Activated CD8-positive, alpha-beta T cell treated with anti-CD3 and anti-CD28 coated beads, Interleukin-2, amount 10 ng/mL, durations not matched to agents 7 days and 5 days (primary cell): Measurements from ENCODE around the gene SCAMP5. TPM values are rescaled to one million over a fixed set of nuclear protein-coding genes. Genes with fewer than 3 reads are reported as not detected.

Experiments
- ATAC-seq: fragments of 150-1000 bp; cut with Tn5 transposase; one replicate; pipeline ENCODE4 v1.10.0; 2021; ENCODE audit warnings: moderate library complexity
- CTCF ChIA-PET: fragments of 350-600 bp; sonication (Branson Sonifier 250); formaldehyde crosslinking; loops from one replicate; lab custom pipeline; 2021; ENCODE audit warnings: antibody characterized with exemption; lab: Charles Lee
- POLR2A ChIA-PET: fragments of 350-600 bp; sonication (Branson Sonifier 250); formaldehyde crosslinking; loops from one replicate; lab custom pipeline; 2021; ENCODE audit warnings: antibody characterized with exemption; lab: Charles Lee
- DNase-seq: peaks from one replicate; pipeline ENCODE4 v3.0.0-alpha.2; 2020
- H3K27ac Mint-ChIP-seq: one replicate; pipeline ENCODE4 v1.8.0; 2021; ENCODE audit warnings: mild to moderate bottlenecking, mixed read lengths
- H3K27me3 Mint-ChIP-seq: one replicate; pipeline ENCODE4 v1.8.0; 2021; ENCODE audit warnings: low read depth, mixed read lengths
- H3K36me3 Mint-ChIP-seq: one replicate; pipeline ENCODE4 v1.8.0; 2021; ENCODE audit warnings: low read depth, mixed read lengths
- H3K4me1 Mint-ChIP-seq: one replicate; pipeline ENCODE4 v1.8.0; 2021; ENCODE audit warnings: low read depth, mixed read lengths
- H3K4me3 Mint-ChIP-seq: one replicate; pipeline ENCODE4 v1.8.0; 2021; ENCODE audit warnings: mild to moderate bottlenecking, mixed read lengths
- H3K9me3 Mint-ChIP-seq: one replicate; pipeline ENCODE4 v1.8.0; 2022; ENCODE audit warnings: mixed read lengths; ENCODE audit not compliant: insufficient read depth
- total RNA-seq, 2 experiments: library from RNA; stranded (reverse); gene quantifications; one replicate each; pipeline ENCODE4 v1.2.3, GENCODE V29; 2021

SCAMP5 gene
- total RNA-seq, 2 experiments from 2014 or later: 1.1 TPM

DNA sequence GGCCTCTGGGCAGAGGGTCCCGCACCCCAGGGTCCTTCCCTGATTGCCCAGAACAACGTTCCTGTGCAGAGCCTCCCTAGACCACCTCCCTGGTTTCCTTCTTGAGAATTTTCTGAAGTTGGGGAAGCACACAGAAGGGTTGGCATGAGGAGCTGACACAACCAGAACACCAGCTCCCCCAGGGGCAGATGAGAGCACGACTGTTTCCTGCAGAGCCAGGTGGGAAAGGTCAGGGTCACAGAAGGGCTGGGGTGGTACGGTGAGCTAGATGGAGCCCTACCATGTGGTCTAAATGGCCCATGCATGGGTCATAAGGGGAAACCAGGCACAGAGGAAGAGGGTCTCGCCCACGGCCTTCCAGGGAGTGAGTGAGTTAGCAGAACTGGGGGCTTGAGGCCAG lies 38.4 kb downstream of the SCAMP5 start:
- POLR2A ChIA-PET: interaction anchor here (1.2 kb wide), 1 partner anchor 10 kb away, joined by 7 read pairs; the partner anchor contains the start of gene PPCDC
- H3K27ac Mint-ChIP-seq: no peak overlapping the region
- no peak overlapping the region for H3K4me3 Mint-ChIP-seq

GRCh38 chr15:75034615-75035014 lies 39.3 kb downstream of the SCAMP5 start:
- no peaks in the 10 kb centered on the region for H3K27me3 Mint-ChIP-seq
- ChIA-PET POLR2A (interaction anchor here (1.2 kb wide), 1 partner anchor 11 kb away, joined by 7 read pairs; the partner anchor contains the start of gene PPCDC), CTCF (interaction anchor here (0.9 to 2.7 kb wide), 6 partner anchors 9 to 174 kb away, joined by 3 to 27 read pairs (median 10); partner anchors contain the start of genes C15orf39 and PPCDC)
- H3K27ac Mint-ChIP-seq: peak overlapping the region; percentile 12
- H3K36me3 Mint-ChIP-seq: peaks cover 45% of the 10 kb centered on the region
- no peak for ATAC-seq
- no peak for DNase-seq
- no peaks in the 10 kb centered on the region for H3K9me3 Mint-ChIP-seq
- H3K4me1 Mint-ChIP-seq: peaks cover 65% of the 10 kb centered on the region
- H3K4me3 Mint-ChIP-seq: no peak overlapping the region

More for the DNA sequence above, 38.4 kb downstream of the SCAMP5 start:
- Mint-ChIP-seq H3K9me3 (no peaks in the 10 kb centered on the region), H3K27me3 (no peaks in the 10 kb centered on the region), H3K36me3 (peaks cover 45% of the 10 kb centered on the region), H3K4me1 (peaks cover 64% of the 10 kb centered on the region)
- ATAC-seq (no peak), DNase-seq (no peak)
- CTCF ChIA-PET: interaction anchor here (0.6 to 2.7 kb wide), 8 partner anchors 9 to 175 kb away, joined by 3 to 27 read pairs (median 6); partner anchors contain the start of genes C15orf39 and PPCDC

DNA sequence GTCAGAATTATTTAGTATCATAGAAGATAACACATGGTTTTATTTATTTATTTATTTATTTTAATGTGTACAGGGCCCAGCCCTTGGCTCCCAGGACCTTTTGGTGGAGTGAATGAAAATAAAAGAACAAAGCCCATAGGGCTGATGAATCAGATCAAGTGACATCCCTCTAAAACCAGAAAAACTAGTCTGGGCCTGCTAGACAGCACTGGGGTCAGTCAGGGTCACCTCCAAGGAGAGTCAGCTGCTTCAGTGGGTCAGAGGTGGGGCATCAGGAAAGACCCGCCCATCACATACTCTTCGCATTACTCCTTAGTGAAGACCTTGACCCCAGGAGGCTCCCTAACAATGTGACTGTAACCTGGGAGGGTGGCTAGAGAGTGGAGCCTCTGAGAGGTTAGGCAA lies 40.9 kb downstream of the SCAMP5 start:
- peaks cover 71% of the 10 kb centered on the region for H3K4me1 Mint-ChIP-seq

DNA sequence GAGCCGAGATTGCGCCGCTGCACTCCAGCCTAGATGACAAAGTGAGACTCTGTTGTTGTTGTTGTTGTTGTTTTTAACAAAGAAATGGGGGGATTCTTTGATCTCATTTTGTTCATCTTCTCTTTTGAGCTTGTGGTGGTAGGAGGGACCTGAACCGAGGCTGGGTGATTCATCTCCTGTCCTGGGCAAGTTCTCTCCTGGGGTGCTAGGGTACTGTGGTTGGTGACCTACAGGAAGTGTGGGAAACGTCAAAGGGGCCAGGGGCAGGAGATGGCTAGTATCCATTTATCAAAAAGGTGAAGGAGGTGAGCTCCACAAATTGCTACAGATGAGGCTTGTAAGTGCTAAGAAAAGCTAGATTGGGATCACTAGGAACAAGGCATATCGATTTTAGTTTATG lies 42.3 kb downstream of the SCAMP5 start:
- no peaks in the 10 kb centered on the region for H3K9me3 Mint-ChIP-seq
- H3K4me3 Mint-ChIP-seq: peak overlapping the region; percentile 34
- H3K27me3 Mint-ChIP-seq: no peaks in the 10 kb centered on the region
- DNase-seq (peak; percentile 59), ATAC-seq (peak; percentile 58)
- H3K4me1 Mint-ChIP-seq: peaks cover 70% of the 10 kb centered on the region
- peak overlapping the region; percentile 78 for H3K27ac Mint-ChIP-seq
- peaks cover 33% of the 10 kb centered on the region for H3K36me3 Mint-ChIP-seq
- POLR2A ChIA-PET: interaction anchor here (0.8 to 1.4 kb wide), 5 partner anchors 12 to 172 kb away, joined by 3 to 6 read pairs (median 4); partner anchors contain the start of gene PPCDC
- CTCF ChIA-PET: interaction anchor here (0.9 to 3.6 kb wide), 9 partner anchors 8 to 166 kb away, joined by 3 to 45 read pairs (median 6); partner anchors contain the start of gene C15orf39

More for the DNA sequence above, 40.9 kb downstream of the SCAMP5 start:
- Mint-ChIP-seq H3K9me3 (no peaks in the 10 kb centered on the region), H3K27me3 (no peaks in the 10 kb centered on the region), H3K27ac (peak overlapping the region; percentile 69), H3K4me3 (no peak overlapping the region), H3K36me3 (peaks cover 38% of the 10 kb centered on the region)
- ATAC-seq: no peak
- CTCF ChIA-PET: interaction anchor here (0.8 to 3.6 kb wide), 7 partner anchors 29 to 173 kb away, joined by 3 to 45 read pairs (median 3); partner anchors contain the start of gene C15orf39
- DNase-seq: no peak
- POLR2A ChIA-PET: interaction anchor here (0.7 to 1.1 kb wide), 3 partner anchors 9 to 168 kb away, joined by 3 to 4 read pairs (median 3); partner anchors contain the start of gene C15orf39

GRCh38 chr15:75038231-75038630 lies 42.9 kb downstream of the SCAMP5 start:
- ChIA-PET POLR2A (interaction anchor here (0.8 to 1.4 kb wide), 3 partner anchors 15 to 171 kb away, joined by 3 to 6 read pairs (median 4); partner anchors contain the start of gene PPCDC), CTCF (interaction anchor here (0.9 to 3.6 kb wide), 9 partner anchors 9 to 166 kb away, joined by 3 to 45 read pairs (median 6); partner anchors contain the start of gene C15orf39)
- peaks cover 74% of the 10 kb centered on the region for H3K4me1 Mint-ChIP-seq
- no peaks in the 10 kb centered on the region for H3K9me3 Mint-ChIP-seq
- no peak for ATAC-seq
- H3K36me3 Mint-ChIP-seq: peaks cover 37% of the 10 kb centered on the region
- DNase-seq: no peak
- peak overlapping the region; percentile 78 for H3K27ac Mint-ChIP-seq
- no peaks in the 10 kb centered on the region for H3K27me3 Mint-ChIP-seq
- no peak overlapping the region for H3K4me3 Mint-ChIP-seq

DNA sequence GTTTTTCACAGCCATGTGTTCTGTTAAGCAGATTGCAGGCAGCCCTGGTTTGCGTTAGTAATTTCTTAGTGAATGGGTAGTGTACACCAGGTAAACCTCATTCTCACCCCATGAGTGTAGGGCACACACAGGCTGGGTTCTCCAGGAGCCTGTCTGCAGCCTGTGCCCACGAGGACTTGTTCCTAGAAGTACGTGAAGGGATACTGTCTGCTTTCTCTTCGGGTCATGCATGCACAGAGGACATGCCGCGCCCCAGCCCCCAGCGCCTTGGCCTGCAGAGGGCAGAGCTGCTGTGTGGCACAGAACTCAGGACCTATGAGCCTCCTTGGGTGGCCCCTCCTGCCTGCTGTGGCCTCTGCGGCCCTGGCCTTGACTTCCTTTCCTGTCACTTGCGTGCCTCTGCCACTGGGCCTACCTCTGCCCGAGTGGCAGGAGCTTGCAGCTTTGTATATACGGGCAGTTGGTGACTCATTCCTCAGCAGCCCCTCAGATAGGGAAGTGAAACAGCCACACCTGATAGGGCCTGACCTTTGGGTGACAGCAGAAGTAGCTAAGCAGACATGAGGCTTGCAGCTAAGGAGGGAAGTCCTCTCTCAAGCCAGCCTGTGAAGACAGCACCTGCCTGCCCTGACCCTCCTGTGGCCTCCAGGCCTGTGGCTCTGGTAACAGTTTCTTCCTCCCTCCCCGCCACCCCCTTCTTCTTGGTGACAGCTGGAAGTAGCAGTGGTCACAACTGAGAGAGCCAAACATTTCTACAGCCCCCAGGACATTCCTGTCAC lies 47.6 kb downstream of the SCAMP5 start:
- peaks cover 43% of the 10 kb centered on the region for H3K36me3 Mint-ChIP-seq
- peak; percentile 91 for ATAC-seq
- peak; percentile 91 for DNase-seq
- H3K9me3 Mint-ChIP-seq: no peaks in the 10 kb centered on the region
- peaks cover 90% of the 10 kb centered on the region for H3K4me1 Mint-ChIP-seq
- no peaks in the 10 kb centered on the region for H3K27me3 Mint-ChIP-seq
- ChIA-PET POLR2A (interaction anchor here (0.5 to 3.3 kb wide), 14 partner anchors 11 to 166 kb away, joined by 3 to 29 read pairs (median 4); partner anchors contain the start of gene PPCDC), CTCF (interaction anchor here (0.7 to 3.2 kb wide), 28 partner anchors 8 to 642 kb away, joined by 3 to 30 read pairs (median 4); partner anchors contain the start of gene PPCDC)
- H3K27ac Mint-ChIP-seq: peak overlapping the region; percentile 78
- peak overlapping the region; percentile 55 for H3K4me3 Mint-ChIP-seq

- Mint-ChIP-seq H3K4me3 (peak overlapping the region; percentile 55), H3K27me3 (no peaks in the 10 kb centered on the region), H3K27ac (peak overlapping the region; percentile 78), H3K36me3 (peaks cover 51% of the 10 kb centered on the region), H3K9me3 (no peaks in the 10 kb centered on the region), H3K4me1 (peaks cover 84% of the 10 kb centered on the region)
- ATAC-seq (no peak), DNase-seq (no peak)
- POLR2A ChIA-PET: interaction anchor here (0.5 to 3.3 kb wide), 17 partner anchors 12 to 174 kb away, joined by 3 to 29 read pairs (median 3); partner anchors contain the start of gene PPCDC
- CTCF ChIA-PET: interaction anchor here (0.7 to 3.2 kb wide), 28 partner anchors 9 to 641 kb away, joined by 3 to 30 read pairs (median 4); partner anchors contain the start of gene PPCDC
Measured at GRCh38 chr15:75043509-75044257, 48.3 kb downstream of the SCAMP5 start.

- no peak for ATAC-seq
- Mint-ChIP-seq H3K27ac (peak overlapping the region; percentile 78), H3K27me3 (no peaks in the 10 kb centered on the region), H3K36me3 (peaks cover 52% of the 10 kb centered on the region), H3K4me3 (peak overlapping the region; percentile 49), H3K4me1 (peaks cover 81% of the 10 kb centered on the region), H3K9me3 (no peaks in the 10 kb centered on the region)
- ChIA-PET CTCF (interaction anchor here (1.1 to 3.2 kb wide), 12 partner anchors 9 to 640 kb away, joined by 3 to 30 read pairs (median 8); partner anchors contain the start of gene PPCDC), POLR2A (interaction anchor here (0.7 to 3.3 kb wide), 7 partner anchors 13 to 175 kb away, joined by 3 to 29 read pairs (median 4); no protein-coding TSS in a partner anchor)
- no peak for DNase-seq
Measured at GRCh38 chr15:75044258-75044878, 49.0 kb downstream of the SCAMP5 start.

DNA sequence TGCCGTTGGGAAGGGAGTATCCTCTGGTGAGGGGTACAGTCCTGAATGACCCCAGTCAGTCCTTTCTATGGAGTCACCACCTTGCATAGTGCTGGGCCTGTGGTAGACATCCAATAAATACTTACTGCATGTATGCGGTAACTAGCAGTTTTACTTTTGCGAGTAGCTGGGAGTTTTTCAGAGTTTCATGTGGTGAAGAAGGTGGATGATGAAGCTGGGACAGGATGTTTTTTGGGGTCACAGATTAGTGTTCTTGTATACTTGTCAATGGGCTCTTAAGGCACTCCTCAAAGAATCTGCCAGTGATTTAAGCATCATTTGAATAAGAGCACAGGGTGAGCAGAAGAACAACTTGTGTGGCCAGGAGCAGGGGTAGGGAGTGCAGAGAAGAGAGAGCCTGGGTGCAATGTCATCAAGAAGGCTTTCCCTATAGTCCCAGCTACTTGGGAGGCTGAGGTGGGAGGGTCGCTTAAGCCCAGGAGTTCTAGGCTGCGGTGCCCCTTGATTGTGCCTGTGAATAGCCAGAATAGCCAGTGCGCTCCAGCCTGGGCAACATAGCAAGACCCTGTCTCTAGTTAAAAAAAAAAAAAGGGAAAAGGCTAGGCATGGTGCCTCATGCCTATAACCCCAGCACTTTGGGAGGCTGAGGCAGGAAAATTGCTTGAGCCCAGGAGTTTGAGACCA lies 50.1 kb downstream of the SCAMP5 start:
- ATAC-seq: no peak
- POLR2A ChIA-PET: interaction anchor here (0.6 to 1.9 kb wide), 5 partner anchors 13 to 65 kb away, joined by 3 to 9 read pairs (median 4); no protein-coding TSS in a partner anchor

DNA sequence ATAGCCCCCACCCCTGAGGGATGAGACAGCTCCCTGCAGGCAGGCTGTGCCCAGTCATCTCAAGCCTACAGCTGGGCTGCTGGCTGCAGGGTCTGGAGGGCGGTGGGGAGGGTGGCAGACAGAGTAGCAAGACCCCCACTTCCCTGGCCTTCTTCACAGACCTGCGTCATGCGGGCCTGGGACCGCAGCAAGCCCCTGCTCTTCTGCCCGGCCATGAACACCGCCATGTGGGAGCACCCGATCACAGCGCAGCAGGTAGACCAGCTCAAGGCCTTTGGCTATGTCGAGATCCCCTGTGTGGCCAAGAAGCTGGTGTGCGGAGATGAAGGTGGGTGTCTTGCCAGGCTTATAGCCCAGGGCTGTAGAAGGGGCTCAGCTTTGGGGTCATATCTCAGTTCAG lies 53.0 kb downstream of the SCAMP5 start:
- Mint-ChIP-seq H3K36me3 (peaks cover 45% of the 10 kb centered on the region), H3K27me3 (no peaks in the 10 kb centered on the region), H3K4me1 (peaks cover 50% of the 10 kb centered on the region), H3K4me3 (no peak overlapping the region), H3K9me3 (no peaks in the 10 kb centered on the region), H3K27ac (no peak overlapping the region)
- ChIA-PET CTCF (interaction anchor here (1.2 kb wide), 1 partner anchor 13 kb away, joined by 3 read pairs; no protein-coding TSS in a partner anchor), POLR2A (interaction anchor here (0.7 kb wide), 1 partner anchor 9 kb away, joined by 3 read pairs; no protein-coding TSS in a partner anchor)
- ATAC-seq: no peak
- DNase-seq: no peak

More for the DNA sequence above, 50.1 kb downstream of the SCAMP5 start:
- no peaks in the 10 kb centered on the region for H3K27me3 Mint-ChIP-seq
- peak overlapping the region; percentile 78 for H3K27ac Mint-ChIP-seq
- no peaks in the 10 kb centered on the region for H3K9me3 Mint-ChIP-seq
- CTCF ChIA-PET: interaction anchor here (1.1 to 3.2 kb wide), 4 partner anchors 12 to 134 kb away, joined by 3 to 30 read pairs (median 11); no protein-coding TSS in a partner anchor
- H3K4me1 Mint-ChIP-seq: peaks cover 75% of the 10 kb centered on the region
- no peak for DNase-seq
- peaks cover 55% of the 10 kb centered on the region for H3K36me3 Mint-ChIP-seq
- H3K4me3 Mint-ChIP-seq: peak overlapping the region; percentile 27
